Skeletal muscle cell (primary cell): ENCODE measurements around the gene TEAD4.
A peak's percentile ranks its signal among the peaks of the same experiment; 100 is the strongest.

ENCODE experiments used
- DNase-seq: peaks from one replicate; pipeline ENCODE4 v3.0.0-alpha.2; 2010; ENCODE audit warnings: low read depth
- H3K4me3 ChIP-seq: 2 replicates; pipeline ENCODE4 v1.5.1; 2011; ENCODE audit warnings: low read depth, mild to moderate bottlenecking, control low read depth, low read length, moderate library complexity

Gene TEAD4

DNA sequence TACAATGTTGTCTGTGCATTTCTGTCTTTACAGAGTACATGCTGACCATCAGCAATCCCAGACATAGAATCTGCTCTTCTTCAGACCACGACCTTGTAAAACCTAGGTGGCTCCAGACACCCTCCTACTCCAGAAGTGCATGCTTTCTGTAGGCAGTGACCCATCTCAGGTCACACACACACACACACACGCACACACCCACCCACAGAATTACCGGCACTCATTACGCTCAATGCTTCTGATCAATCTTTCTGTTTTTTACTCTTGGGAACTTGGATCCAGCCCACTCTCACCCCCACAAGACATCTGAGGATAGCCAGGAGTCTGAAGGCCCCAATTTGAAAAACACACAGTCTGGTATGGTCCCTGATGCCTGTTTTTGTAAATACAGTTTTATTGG lies 110.5 kb downstream of the TEAD4 start:
- no peak overlapping the region for H3K4me3 ChIP-seq
- no peak for DNase-seq

DNA sequence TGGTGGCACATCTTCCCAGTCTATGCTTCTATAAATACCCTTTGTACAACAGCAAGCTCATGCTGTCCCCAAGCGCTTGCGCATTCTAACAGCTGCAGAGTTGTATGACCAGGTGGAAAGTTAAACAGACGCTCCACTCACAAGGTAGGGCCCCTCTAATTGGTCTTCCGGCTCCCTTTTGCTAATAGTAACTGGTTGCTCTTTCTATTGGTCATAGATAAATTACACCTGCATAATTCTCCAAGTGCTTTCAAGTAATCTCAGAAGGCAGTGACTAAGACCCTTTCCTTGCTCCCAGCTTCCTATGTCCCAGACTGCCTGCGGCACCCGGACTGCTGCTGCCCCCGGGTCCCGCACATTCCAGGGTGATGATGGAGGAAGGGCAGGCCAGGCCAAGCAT lies 111.9 kb downstream of the TEAD4 start:
- no peak overlapping the region for H3K4me3 ChIP-seq
- no peak for DNase-seq

DNA sequence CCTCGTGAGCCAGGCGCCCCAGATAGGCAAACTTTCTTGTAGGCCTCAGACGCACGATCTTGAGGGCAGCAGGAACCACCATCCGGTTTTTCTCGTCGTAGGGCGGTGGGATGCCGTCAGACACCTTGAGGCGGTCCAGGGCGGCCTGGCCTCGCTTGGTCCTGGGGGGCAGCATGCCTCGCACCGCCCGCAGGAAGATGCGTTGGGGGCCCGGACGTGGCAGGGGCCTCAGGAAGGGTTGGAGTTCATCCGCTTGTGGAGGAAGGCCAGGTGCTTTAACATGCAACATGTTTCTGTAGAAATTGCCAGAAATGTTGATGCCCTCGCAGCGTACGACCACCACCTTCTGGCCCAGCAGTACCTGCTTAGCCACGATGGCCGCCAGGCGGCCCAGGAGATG lies 112.5 kb downstream of the TEAD4 start:
- no peak overlapping the region for H3K4me3 ChIP-seq
- no peak for DNase-seq

DNA sequence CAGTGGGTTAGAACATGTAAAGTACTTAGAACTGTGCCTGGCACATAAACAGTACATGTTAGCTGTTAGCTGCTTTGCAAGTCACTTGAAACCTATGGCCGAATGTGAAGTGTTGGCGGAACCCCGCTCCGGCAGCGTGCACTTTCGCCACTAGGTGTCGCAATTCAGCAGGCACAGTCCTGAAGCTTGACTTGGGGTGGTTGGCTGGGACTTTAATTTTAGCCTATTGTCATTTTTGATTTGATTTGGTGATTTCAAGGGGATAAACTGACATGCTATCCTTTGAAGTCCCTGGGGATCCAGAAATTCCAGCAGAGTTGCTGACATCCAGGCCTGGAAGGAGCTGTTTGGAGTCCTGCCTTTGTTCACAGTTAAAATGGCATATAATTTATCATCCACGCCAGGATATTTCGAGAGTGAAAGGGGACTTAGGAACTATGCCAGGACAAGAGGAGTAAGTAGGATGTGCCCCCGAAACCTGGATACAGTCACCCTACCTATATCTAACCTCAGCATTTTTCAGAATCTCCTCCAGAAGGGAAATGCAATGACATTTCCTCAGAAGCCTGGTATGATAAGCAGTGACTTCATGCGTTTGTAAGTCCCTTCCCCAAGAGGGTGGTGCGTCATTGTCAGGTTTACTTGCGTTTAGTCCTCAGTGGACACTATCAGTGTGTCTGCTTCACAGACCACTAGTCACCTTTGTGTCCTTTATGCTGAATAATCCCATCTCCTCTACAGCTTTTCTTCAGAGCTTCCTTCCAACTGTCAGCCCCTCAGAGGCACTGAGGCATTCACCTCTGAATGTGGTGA lies 114.4 kb downstream of the TEAD4 start:
- DNase-seq = no peak
- no peak overlapping the region for H3K4me3 ChIP-seq

DNA sequence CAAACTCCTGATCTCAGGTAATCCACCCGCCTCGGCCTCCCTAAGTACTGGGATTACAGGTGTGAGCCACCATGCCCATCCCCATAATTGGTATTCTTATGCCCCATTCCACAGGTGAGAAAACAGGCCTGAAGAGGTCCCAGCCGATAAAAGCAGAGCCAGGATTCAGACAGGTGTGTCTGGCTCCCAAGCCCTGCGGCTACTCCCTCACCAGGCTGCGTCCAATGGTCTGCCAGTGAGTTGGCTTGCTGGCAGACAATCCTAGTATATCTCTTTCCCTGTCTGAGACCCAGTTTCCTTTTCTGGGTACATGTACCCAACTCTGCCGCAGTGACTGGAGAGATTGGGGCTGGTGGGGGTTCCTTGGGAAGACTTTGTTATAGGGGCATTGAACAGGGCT lies 116.1 kb downstream of the TEAD4 start:
- no peak for DNase-seq
- no peak overlapping the region for H3K4me3 ChIP-seq

DNA sequence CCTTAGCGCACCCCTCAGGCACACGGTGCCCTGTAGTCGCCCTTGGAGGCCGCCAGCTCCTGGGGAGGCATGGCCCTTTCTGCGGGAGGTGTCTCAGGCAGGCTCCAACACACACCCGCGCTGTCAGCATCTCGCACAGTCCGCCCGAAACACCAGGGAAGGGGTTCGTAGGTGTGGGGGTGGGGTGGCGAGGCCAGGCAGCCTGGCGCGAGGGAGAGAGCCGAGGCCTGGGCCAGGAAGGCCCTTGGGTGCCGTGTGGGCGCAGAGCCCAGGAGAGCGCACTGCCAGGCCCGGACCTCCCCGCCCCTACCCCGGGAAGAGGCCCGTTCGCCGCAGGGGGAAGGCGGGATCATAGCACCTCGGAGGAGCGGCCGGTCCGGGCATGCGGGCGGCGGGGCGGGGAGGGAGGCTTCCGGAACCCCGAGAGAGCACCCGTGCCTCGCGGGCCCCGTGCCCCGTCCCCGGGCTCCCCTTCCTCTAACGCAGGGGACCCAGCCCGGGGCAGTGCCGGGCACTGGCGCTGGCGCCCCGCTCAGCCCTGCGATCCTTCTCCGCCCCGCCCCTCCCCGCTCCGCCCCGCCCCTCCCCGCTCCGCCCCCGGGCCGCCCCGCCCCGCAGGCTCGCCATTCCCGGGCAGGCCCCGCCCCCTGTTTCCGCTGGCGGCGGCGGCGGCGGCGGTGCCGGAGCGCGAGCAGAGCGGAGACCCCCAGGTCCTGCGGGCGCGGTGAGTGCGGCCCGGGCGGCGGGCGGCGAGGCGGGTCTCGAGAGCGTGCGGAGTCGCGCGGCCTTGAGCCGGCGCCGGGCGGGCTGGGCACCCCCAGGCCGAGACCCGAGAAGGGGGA lies 117.8 kb downstream of the TEAD4 start, which contains the start of gene TSPAN9:
TSPAN9 (plus strand) TSS at position 650 of the 842 bp plus-strand sequence. CDS start 123,815 bp downstream, outside the sequence.
- peak; percentile 42 for DNase-seq
- H3K4me3 ChIP-seq = peak within 1 kb of the TSS; percentile 73

DNA sequence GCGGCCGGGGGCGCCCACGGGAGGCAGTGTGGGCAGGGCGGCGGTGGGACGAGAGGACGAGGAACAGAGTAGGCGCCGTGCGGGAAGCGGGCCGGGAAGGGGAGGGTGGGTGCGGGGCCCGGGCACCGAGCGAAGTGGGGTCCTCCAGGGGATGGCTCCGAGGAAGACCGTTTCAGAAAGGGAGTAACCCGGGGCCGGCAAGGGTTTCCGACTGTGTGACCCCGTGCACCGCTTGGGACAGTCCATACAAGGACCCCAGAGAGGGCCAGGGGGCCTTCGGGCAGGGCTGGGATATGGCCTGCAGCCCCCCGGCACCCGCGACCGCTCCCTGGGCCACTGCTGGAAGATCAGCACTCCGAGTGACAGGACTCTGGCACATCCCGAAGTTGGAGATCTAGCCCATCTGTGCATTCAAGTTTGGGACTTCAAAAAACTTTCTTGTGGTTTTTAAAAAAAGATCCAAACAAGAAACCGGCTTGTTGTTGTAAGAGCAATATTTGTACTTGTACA lies 118.4 kb downstream of the TEAD4 start:
- peak overlapping the region; percentile 73 for H3K4me3 ChIP-seq
- no peak for DNase-seq

DNA sequence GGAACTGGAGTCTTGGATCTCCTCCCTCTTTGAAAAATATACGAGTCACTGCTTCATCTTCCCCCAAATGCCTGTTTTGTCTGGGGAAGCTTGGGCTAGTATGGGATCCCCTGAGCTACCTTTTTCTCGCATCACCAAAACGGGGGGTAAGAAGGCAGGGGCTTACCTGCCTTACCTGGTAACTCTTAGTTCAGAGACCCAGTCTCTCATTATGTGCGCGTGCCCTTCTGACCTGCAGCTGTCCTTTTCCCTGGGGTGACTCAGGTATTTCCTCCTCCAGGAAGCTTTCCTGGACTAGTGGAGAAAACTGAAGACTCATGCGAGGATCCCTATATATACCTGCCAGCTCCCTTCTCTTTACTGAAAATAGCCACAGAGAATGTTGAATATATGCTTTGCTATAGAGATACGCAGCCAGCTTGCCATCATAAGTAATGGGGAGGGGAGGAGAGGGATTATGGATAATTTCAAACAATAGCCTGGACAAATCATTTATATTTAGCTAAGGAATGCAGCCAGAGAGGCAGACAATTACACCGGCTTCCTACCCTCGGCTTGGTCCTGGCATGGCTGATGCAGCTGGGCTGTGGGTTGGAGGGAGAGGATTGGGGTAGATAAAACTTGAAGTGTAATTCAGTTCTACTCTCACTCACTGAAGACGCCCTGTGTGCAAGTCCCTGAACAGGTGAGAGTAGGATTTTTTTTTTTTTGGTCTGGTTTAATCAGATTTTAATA lies 119.1 kb downstream of the TEAD4 start:
- no peak for DNase-seq

DNA sequence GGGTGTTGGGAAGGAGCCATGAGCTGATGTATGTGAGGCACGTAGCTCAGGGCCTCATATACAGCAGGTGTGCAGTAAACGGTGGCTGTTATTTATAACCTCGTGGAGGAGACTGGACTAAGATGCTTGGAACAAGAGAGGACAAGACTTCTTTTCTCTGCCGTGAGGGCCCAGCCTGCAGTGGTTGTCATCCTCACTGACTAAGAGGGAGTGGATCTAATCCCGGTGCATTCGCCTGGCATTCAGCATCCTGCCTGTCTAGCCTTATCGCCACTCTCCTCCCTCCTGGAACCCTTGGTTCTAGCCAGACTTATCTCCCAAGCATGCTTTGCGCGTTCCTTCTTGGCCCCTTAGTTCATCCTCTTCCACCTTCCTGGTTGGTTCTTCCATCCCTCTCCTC lies 121.9 kb downstream of the TEAD4 start:
- no peak overlapping the region for H3K4me3 ChIP-seq
- DNase-seq = no peak

More for the DNA sequence above, 119.1 kb downstream of the TEAD4 start:
- peak overlapping the region; percentile 73 for H3K4me3 ChIP-seq

GRCh38 chr12:3081886-3082285 lies 122.7 kb downstream of the TEAD4 start:
- DNase-seq = no peak
- no peak overlapping the region for H3K4me3 ChIP-seq

DNA sequence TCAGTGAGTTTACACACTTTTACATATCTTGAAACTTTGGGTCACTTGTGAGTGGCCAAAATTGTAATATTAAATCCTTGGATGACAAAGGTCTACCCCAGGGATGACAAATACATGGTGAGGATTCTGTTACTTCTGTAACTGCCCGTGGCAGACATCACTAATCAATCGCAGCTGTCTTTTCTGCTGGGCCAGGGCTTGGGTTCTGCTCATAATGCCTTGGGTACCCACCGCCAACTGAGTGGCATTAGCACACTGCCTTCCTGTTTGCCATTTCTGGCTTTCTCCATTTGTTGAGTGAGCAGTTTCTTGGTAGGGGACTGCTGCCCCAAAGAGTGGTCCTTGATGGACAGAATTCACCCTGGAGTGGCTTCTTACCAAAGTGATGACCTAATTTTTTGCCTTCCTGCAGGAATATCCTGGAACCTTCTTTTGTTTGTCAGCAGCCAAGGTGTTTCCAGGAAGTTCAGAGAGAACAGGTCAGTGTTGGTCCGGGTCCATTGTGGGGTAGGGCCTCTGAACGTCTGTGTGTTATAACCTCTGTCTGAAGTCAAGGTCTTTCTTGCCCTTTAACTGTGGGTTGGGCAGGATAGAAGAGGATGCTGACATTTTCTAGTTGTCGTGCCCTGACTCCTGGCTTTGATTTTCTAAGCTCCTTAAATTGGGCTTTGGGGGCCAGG lies 124.2 kb downstream of the TEAD4 start:
- DNase-seq = no peak
- no peak overlapping the region for H3K4me3 ChIP-seq

DNA sequence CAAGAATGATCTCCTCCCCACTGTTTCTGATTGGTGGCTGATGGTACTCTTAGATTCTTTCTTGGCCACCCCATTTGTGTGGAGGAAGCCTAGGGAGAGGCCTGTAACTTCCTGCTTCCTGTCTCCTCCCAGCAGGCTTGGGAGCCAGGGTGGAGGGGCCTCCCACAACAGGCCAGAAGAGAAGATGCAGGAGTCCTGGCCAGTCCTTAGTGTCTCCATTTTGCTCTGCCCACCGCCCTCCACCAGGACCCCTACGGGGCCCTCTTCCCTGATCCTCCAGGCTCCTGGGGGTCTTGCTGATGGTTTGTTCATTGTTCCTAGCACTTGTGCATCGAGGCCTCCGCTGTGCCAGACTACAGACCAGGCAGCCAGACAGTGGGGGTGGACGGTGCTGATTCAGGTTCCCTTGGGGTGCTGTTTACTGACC lies 124.7 kb downstream of the TEAD4 start:
- no peak for DNase-seq
- no peak overlapping the region for H3K4me3 ChIP-seq

- no peak for DNase-seq
- H3K4me3 ChIP-seq = no peak overlapping the region
Observed at GRCh38 chr12:3084742-3085141, 125.5 kb downstream of the TEAD4 start.

DNA sequence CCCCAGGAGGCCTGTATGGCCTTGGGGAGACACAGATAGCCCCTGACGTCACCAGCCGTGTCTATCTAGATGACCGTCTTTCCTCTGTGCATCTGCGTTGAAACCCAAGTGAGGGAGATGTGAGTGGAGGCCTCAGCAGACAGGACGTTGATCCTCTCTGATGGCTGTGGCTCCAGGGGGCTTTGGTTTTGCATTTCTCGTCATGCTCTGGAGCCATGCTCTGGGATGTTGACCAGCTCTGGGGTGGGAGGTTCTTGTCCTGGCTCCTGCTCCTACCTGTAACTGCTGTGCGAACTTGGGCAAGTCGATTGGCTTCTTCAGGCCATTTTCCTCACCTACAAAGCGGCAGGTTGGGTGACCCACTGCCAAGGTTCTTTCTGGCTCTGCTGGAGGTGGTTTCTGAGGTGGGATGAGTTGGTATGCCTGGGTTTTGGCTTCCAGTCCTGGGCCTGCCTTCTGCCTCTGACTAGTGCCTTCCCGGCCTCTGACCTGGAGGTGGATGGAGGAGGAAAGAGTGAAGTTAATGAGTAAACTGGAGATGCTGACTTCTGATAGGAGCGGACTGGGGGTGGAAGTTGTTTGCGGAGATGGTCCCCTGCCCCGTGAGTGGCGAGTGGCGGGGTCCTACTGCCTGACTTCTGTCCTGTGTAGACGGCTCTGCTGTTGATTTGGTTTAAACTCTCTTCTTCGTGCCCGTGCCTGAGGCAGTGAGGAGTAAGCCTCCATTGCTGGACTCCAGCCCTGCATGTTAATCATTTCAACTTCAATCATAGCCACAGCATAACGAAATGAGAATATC lies 126.3 kb downstream of the TEAD4 start:
- no peak overlapping the region for H3K4me3 ChIP-seq
- no peak for DNase-seq

- DNase-seq = no peak
- H3K4me3 ChIP-seq = no peak overlapping the region
Observed at GRCh38 chr12:3086211-3086610, 127.0 kb downstream of the TEAD4 start.

DNA sequence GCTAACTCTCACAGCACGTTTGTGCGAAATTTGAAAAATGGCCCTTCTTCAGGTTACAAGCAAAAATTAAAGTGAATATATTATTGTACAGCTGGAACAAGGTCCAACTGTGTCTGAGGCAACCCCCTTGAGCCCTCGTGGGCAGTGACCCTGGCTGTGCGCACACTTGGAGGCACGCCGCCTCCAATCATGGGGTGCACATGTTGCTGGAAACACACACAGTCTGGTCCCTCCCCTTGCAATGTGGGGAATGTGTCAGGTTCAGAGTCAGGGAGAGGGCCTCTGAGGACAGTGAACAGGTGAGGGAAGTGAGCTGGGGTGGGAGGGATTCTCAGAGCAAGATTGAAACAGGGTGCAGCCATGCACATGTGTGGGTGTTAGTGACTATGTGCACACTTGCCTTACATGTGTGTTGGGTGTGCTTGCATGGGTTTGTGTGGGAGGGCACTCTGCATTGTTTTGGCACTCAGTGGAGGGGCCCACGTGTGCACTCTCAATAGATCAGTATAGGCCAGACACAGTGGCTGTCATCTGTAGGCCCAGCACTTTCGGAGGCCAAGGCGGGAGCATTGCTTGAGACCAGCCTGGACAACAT lies 127.6 kb downstream of the TEAD4 start:
- DNase-seq = no peak
- no peak overlapping the region for H3K4me3 ChIP-seq

DNA sequence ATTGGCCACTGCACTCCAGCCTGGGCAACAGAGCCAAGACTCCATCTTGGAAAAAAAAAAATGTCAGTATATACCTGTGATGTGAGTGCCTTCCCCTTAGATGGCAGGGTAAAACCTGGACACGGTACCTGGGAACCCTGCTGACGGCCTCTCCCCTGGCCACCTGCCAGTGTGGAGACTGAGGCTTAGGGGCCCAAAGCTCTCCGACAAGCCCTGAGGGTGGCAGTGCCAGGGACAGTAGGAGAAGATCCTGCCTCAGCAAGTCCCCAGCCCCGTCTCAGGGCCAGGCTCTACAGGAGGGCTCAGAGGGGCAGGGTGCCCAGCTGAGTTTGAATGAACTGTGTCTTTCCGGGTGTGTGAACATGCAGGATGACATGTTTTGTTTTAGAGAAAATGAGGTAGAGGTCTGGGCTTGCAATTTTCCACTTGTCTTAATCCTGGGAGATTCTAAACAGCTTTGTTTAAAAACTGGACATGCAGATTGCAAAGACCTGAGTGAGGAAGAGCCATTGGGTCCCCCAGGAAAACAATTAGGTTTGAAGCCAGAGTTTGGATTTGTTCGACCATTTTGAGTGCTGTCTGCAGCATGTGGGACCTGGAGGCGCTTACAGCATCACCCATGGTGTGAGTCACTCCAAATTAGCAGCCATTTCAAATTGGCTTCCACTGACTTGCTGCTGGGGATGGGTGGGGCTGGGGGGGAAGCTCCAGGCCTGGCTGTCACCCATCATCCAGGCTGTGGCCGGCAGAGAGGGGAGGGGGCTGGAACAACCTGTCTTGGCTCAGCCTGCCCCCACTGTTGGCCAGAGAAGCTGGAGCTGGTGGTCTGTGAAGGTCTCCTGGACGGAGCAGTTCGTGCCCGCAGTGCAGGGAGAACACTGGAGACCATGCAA lies 128.8 kb downstream of the TEAD4 start:
- H3K4me3 ChIP-seq = no peak overlapping the region
- DNase-seq = no peak
